GM18505 (cell line): Measurements from ENCODE around the gene INPP5B.

Experiments used
- ATAC-seq: cut with Tn5 transposase; IDR thresholded peaks from one replicate; pipeline ENCODE4 v1.9.1; 2021; ENCODE audit not compliant: unreplicated experiment
- POLR2A ChIP-seq: IDR thresholded peaks from 4 replicates; pipeline ENCODE4 v1.6.1; 2011; ENCODE audit warnings: borderline replicate concordance; ENCODE audit not compliant: insufficient read depth, insufficient read length; ENCODE audit errors: extremely low read depth

Gene INPP5B

GRCh38 chr1:37831109-37831508, 115.7 kb downstream of the INPP5B start:
- TF ChIP-seq POLR2A = no peak
- no peak for ATAC-seq

DNA sequence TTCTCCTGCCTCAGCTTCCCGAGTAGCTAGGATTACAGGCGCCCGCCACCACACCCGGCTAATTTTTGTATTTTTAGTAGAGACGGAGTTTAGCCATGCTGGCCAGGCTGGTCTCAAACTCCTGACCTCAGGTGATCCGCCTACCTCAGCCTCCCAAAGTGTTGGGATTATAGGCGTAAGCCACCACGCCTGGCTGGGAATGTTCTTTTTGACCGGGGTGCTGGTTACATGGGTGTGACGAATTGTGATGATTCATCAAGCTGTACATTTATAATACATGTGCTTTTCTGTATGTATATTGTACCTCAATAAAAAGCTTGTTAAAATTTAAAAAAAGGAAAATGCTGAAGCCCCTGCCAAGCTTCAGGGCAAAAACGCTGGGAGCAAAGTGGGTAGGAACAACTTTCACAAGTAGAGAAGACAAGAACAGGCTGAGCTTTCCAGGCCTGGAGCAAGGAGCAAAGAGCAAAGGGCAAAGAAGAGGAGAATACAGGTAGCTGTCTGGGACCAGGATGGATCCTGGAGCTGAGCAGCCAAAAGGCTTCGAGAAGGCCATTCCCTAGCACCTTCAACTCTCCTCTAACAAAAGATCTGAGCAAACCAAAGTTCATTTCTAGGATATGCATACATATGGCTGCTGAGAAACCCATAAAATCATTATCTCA, 118.3 kb downstream of the INPP5B start:
- TF ChIP-seq POLR2A = no peak
- ATAC-seq = no peak

GRCh38 chr1:37825506-37825905, 121.3 kb downstream of the INPP5B start:
- ATAC-seq = no peak
- TF ChIP-seq POLR2A = no peak

GRCh38 chr1:37824001-37824400, 122.9 kb downstream of the INPP5B start:
- ATAC-seq = no peak
- TF ChIP-seq POLR2A = no peak

DNA sequence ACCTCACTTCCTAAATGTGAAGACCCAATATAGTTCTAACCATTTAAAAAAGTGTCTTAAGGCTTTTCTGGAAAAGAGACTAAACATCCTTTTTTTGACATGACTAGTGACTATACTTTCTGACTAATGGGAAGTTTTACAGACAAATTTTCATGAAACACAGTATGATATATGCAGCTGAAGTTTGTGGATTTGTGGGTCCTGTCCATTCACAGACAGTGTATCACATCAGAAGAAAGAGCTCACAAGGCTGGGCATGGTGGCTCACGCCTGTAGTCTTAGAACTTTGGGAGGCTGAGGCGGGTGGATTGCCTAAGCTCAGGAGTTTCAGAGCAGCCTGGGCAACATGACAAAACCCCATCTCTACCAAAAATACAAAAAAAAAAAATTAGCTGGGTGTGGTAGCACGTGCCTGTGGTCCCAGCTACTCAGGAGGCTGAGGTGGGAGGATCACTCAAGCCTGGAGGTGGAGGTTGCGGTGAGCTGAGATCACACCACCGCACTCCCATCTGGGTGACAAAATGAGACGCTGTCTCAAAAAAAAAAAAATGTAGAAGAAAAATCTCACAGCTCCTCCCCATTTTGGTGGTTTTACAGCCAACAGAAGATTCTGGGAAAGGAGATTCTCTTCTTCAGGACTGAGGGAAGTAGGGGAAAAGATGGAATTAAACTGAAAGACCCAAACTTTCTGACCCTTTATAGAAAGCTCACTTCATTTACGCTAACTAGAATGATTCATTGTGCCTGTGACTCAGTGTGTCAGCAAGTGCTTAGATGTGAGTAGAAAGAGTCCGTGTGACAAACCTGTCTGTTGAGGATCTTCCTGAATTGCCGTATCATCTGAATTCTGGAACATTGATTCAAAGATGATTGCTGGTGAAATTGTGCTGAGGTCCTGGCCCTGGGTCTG, 123.7 kb downstream of the INPP5B start:
- no peak for TF ChIP-seq POLR2A
- no peak for ATAC-seq

DNA sequence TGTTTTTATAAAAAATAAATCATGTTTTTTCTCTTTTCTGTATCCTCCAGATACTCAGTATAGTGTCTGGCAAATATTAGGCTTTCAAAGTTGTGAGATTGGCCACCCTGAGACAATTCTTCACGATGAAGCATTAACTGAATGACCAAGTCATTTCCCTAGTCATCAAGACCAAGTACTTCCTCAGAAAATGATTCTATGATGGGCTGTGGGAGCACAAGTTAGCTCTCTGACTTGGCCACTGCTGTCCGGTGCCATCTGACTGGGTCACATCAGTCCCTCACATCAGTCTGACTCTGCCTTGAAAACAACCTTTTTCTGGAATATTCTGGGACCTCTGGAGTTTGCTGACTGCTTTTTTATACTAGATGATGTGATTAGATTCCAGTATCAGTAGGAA, 125.4 kb downstream of the INPP5B start:
- TF ChIP-seq POLR2A = no peak

GRCh38 chr1:37817481-37817880, 129.4 kb downstream of the INPP5B start:
- ATAC-seq = no peak
- TF ChIP-seq POLR2A = no peak

More for the DNA sequence above, 125.4 kb downstream of the INPP5B start:
- no peak for ATAC-seq

DNA sequence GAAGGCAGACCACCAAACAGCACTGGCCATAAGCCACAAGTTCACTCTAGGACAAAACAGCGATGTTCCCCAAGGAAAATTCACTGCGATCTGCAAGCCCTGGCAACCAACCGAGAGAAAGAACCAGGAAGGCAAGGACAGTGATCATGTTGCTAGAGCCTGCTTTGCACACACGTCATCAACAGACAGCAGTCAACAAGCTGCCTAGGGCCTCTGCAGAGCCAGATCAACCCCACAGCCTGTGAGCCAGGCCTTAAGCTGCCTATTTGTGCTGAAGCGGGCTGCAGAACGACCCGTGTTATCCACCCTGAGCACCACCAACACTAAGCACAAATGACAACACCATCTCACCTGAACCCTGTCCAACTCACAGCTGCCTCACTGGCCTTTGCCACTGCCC, 132.6 kb downstream of the INPP5B start:
- no peak for ATAC-seq
- no peak for TF ChIP-seq POLR2A

DNA sequence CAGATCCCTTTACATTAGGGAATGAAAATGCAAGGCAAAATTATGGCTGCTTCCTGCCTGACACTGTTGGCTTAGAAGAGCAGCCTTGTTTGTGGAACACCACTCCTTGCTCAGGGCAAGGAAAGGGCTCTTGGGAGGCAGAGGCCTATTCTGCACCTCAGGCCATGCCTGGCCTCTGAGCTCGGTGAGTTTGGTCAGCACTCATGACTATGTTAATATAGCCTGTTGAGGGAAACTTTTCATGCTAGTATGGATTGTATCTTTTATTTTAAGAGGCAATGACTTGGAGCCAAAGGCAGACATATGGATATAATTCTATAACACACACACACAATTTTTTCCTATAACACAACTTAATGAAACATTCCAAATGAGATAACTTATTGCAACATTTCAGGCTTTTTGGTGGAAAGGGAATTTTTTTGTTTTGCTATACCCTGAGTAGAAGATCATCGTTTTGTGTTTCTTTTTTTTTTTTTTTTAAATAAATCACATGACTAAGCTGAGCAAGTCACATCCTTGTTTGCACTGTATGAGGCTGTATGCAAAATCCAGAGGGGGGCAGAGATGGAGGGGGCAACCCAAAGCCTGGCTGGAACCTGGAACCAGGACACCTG, 133.2 kb downstream of the INPP5B start:
- no peak for ATAC-seq
- no peak for TF ChIP-seq POLR2A

DNA sequence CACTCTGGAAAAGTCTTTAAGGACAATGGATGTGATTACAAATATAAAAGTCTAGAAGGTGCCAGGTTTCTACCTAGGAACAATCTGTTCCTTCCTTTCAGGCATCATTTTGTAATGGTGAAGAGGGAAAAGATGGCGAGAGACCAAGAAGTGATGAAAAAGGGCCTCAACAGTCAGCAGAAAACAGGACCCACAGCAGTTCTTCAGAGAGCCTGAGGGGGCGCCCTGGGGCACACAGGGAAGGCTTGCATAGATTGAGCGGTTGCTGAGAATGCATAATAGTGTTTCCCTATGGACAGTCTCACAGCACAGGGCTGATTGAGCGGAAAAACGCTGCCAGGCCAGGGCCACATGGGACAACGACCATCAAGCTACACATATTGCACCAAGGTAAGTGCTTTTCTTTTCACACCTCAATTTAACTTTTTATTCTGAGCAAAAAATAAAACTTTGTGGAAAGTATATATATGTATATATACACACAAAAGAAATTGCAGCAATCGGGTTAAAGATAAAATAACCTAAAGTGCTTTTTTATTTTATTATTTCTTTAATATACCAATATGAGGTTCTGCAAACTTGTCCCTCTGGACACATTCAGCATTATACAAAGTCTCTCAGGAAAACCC, 135.7 kb downstream of the INPP5B start:
- no peak for ATAC-seq
- TF ChIP-seq POLR2A = no peak
